ENCODE data around the gene CACNG5. TPM values are rescaled to one million over a fixed set of nuclear protein-coding genes. Genes with fewer than 3 reads are reported as not detected.

The CACNG5 gene
- polyA plus RNA-seq, 3 donors: not detected

GRCh38 chr17:66903781-66904180 is 68.9 kb downstream of the CACNG5 start:
- Histone ChIP-seq H3K27me3 (ENCODE audit: control insufficient read depth in 2 of 2, insufficient read depth in 2 of 2, low read length in 2 of 2) (no peaks in the 10 kb centered on the region), H3K36me3 (replicated peaks in 1 of 2; ENCODE audit: control insufficient read depth in 1 of 2, insufficient read depth in 2 of 2, low read length in 2 of 2) (no peaks in the 10 kb centered on the region), H3K9me3 (replicated peaks in 1 of 2; ENCODE audit: control insufficient read depth in 1 of 2, insufficient read depth in 1 of 2, low read length in 2 of 2) (no peaks in the 10 kb centered on the region), H3K9ac (ENCODE audit: insufficient read depth, low read length, poor library complexity, severe bottlenecking) (no peak overlapping the region), H3K79me2 (ENCODE audit: insufficient read depth, low read length) (no peaks in the 10 kb centered on the region), H3K4me2 (replicated peaks; ENCODE audit: extremely low read depth, low read length, poor library complexity, severe bottlenecking) (no peak overlapping the region), H4K20me1 (ENCODE audit: insufficient read depth, low read length) (no peaks in the 10 kb centered on the region), H3K27ac (ENCODE audit: low read depth in 1 of 2, low read length in 2 of 2) (no peak overlapping the region), H3K4me1 (ENCODE audit: control insufficient read depth in 1 of 2, insufficient read depth in 2 of 2, low read length in 2 of 2) (no peaks in the 10 kb centered on the region), H3K4me3 (replicated peaks in 1 of 3; ENCODE audit: low read depth in 2 of 3, low read length in 3 of 3) (no peak overlapping the region), H2AFZ (ENCODE audit: insufficient read depth, low read depth, low read length, poor library complexity, severe bottlenecking) (no peak overlapping the region)
- peaks cover 9% of the 10 kb centered on the region for H3K4me1 Mint-ChIP-seq
- peaks cover 0 to 5% (median 0%) of the 10 kb centered on the region in 7 donors for H3K9me3 Mint-ChIP-seq
- peaks cover 0 to 11% (median 7%) of the 10 kb centered on the region in 3 donors for H3K27me3 Mint-ChIP-seq (ENCODE audit: low read depth in 3 of 3)
- WGBS (ENCODE audit: insufficient coverage): 94% methylated on average over 10 of the region's 10 CpGs
- H3K36me3 Mint-ChIP-seq: no peaks in the 10 kb centered on the region
- H3K27ac Mint-ChIP-seq: no peak overlapping the region
- H3K4me3 Mint-ChIP-seq: no peak overlapping the region
- TF ChIP-seq CTCF (IDR thresholded peaks at IDR 0.05): no peak
- intact Hi-C loops (cut with micrococcal nuclease): no loop called here
- DNase-seq: no peak

GRCh38 chr17:66904760-66905624 is 70.1 kb downstream of the CACNG5 start:
- Mint-ChIP-seq H3K4me1 (peaks cover 9% of the 10 kb centered on the region), H3K36me3 (no peaks in the 10 kb centered on the region), H3K4me3 (no peak overlapping the region), H3K9me3 (peaks cover 0 to 5% (median 0%) of the 10 kb centered on the region in 7 donors), H3K27ac (no peak overlapping the region), H3K27me3 (ENCODE audit: low read depth in 3 of 3) (peaks cover 0 to 6% (median 3%) of the 10 kb centered on the region in 3 donors)
- Histone ChIP-seq H3K36me3 (replicated peaks in 1 of 2; ENCODE audit: control insufficient read depth in 1 of 2, insufficient read depth in 2 of 2, low read length in 2 of 2) (no peaks in the 10 kb centered on the region), H3K9me3 (replicated peaks in 1 of 2; ENCODE audit: control insufficient read depth in 1 of 2, insufficient read depth in 1 of 2, low read length in 2 of 2) (no peaks in the 10 kb centered on the region), H3K27me3 (ENCODE audit: control insufficient read depth in 2 of 2, insufficient read depth in 2 of 2, low read length in 2 of 2) (no peaks in the 10 kb centered on the region), H3K4me1 (ENCODE audit: control insufficient read depth in 1 of 2, insufficient read depth in 2 of 2, low read length in 2 of 2) (no peaks in the 10 kb centered on the region), H4K20me1 (ENCODE audit: insufficient read depth, low read length) (no peaks in the 10 kb centered on the region), H3K9ac (ENCODE audit: insufficient read depth, low read length, poor library complexity, severe bottlenecking) (no peak overlapping the region), H3K4me2 (replicated peaks; ENCODE audit: extremely low read depth, low read length, poor library complexity, severe bottlenecking) (no peak overlapping the region), H2AFZ (ENCODE audit: insufficient read depth, low read depth, low read length, poor library complexity, severe bottlenecking) (no peak overlapping the region), H3K79me2 (ENCODE audit: insufficient read depth, low read length) (no peaks in the 10 kb centered on the region), H3K27ac (ENCODE audit: low read depth in 1 of 2, low read length in 2 of 2) (no peak overlapping the region), H3K4me3 (replicated peaks in 1 of 3; ENCODE audit: low read depth in 2 of 3, low read length in 3 of 3) (no peak overlapping the region)
- intact Hi-C loops (cut with micrococcal nuclease): no loop called here
- no peak for TF ChIP-seq CTCF (IDR thresholded peaks at IDR 0.05)
- DNase-seq: no peak
- WGBS (ENCODE audit: insufficient coverage): 84% methylated on average over 9 of the region's 12 CpGs

Data from CD14-positive monocyte (primary cell).